ENCODE measurements around the gene ABCD2. TPM values are rescaled to one million over a fixed set of nuclear protein-coding genes. Genes with fewer than 3 reads are reported as not detected.

ABCD2 gene
- polyA plus RNA-seq, 1 experiment: not detected

GRCh38 chr12:39616251-39616650 lies 3.4 kb downstream of the ABCD2 start:
- ChIA-PET CTCF (interaction anchor here (0.6 kb wide), 1 partner anchor 11 kb away, joined by 3 read pairs; no protein-coding TSS in a partner anchor), POLR2A (no interaction called here)
- Histone ChIP-seq H3K36me3 (ENCODE audit: control insufficient read depth, insufficient read depth, low read length) (no peaks in the 10 kb centered on the region), H3K4me3 (ENCODE audit: low read depth, low read length) (no peak overlapping the region), H3K27me3 (ENCODE audit: control insufficient read depth, insufficient read depth, low read length) (no peaks in the 10 kb centered on the region)
- DNase-seq (ENCODE audit: low read depth): no peak
- no peak for TF ChIP-seq CTCF (IDR thresholded peaks at IDR 0.05; ENCODE audit: insufficient read depth, low read depth, low read length)

DNA sequence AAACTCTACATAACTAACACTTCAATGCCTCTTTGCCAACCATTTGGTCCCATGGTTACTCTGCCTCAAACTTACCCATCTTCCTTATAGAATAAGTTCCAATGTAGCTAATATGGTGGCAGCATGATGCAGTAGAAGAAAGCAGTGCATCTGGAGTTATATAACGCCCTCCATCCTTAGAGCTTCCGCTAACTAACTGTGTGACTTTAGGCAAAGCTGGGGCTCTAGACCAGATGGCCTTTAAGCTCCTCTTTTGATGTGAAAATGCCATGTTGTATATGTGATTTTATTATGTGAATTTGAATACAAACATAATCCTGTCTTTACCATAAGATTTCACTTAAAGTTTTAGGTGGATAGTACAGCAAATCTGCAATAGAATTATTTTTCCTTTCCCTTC lies 6.1 kb downstream of the ABCD2 start:
- H3K4me3 ChIP-seq (ENCODE audit: low read depth, low read length): no peak overlapping the region
- H3K27me3 ChIP-seq (ENCODE audit: control insufficient read depth, insufficient read depth, low read length): no peaks in the 10 kb centered on the region
- TF ChIP-seq CTCF (IDR thresholded peaks at IDR 0.05; ENCODE audit: insufficient read depth, low read depth, low read length): no peak
- CTCF ChIA-PET: interaction anchor here (1.2 kb wide), 1 partner anchor 9 kb away, joined by 3 read pairs; no protein-coding TSS in a partner anchor
- POLR2A ChIA-PET: no interaction called here
- no peak for DNase-seq (ENCODE audit: low read depth)
- no peaks in the 10 kb centered on the region for H3K36me3 ChIP-seq (ENCODE audit: control insufficient read depth, insufficient read depth, low read length)

DNA sequence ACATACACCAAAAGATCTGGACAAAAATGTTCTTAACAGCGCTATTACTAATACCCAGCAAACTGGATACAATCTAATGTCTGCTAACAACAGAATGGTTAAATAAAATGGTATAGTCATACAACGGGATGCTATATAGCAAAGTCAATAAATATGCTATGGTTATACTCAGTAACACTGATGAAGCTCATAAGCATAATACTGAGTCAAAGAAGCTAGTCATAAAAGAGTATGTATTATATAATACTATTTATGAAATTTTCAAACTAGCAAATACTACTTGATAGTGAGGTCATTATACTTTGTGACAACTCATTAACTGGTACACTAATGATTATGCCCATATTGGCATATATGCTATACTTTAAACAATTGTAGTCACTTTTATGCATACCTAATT lies 7.4 kb downstream of the ABCD2 start:
- DNase-seq (ENCODE audit: low read depth): no peak
- Histone ChIP-seq H3K27me3 (ENCODE audit: control insufficient read depth, insufficient read depth, low read length) (no peaks in the 10 kb centered on the region), H3K36me3 (ENCODE audit: control insufficient read depth, insufficient read depth, low read length) (no peaks in the 10 kb centered on the region), H3K4me3 (ENCODE audit: low read depth, low read length) (no peak overlapping the region)
- no peak for TF ChIP-seq CTCF (IDR thresholded peaks at IDR 0.05; ENCODE audit: insufficient read depth, low read depth, low read length)
- CTCF ChIA-PET: interaction anchor here (1.2 kb wide), 1 partner anchor 10 kb away, joined by 3 read pairs; no protein-coding TSS in a partner anchor
- POLR2A ChIA-PET: no interaction called here

- H3K4me3 ChIP-seq (ENCODE audit: low read depth, low read length): no peak overlapping the region
- no peaks in the 10 kb centered on the region for H3K27me3 ChIP-seq (ENCODE audit: control insufficient read depth, insufficient read depth, low read length)
- POLR2A ChIA-PET: no interaction called here
- DNase-seq (ENCODE audit: low read depth): no peak
- CTCF ChIA-PET: no interaction called here
- no peaks in the 10 kb centered on the region for H3K36me3 ChIP-seq (ENCODE audit: control insufficient read depth, insufficient read depth, low read length)
- TF ChIP-seq CTCF (IDR thresholded peaks at IDR 0.05; ENCODE audit: insufficient read depth, low read depth, low read length): no peak
Measured at GRCh38 chr12:39611818-39612217, 7.8 kb downstream of the ABCD2 start.

GRCh38 chr12:39610436-39611025 lies 9.1 kb downstream of the ABCD2 start:
- ChIA-PET CTCF (interaction anchor here (1.0 kb wide), 1 partner anchor 11 kb away, joined by 3 read pairs; no protein-coding TSS in a partner anchor), POLR2A (no interaction called here)
- Histone ChIP-seq H3K27me3 (ENCODE audit: control insufficient read depth, insufficient read depth, low read length) (no peaks in the 10 kb centered on the region), H3K4me3 (ENCODE audit: low read depth, low read length) (no peak overlapping the region), H3K36me3 (ENCODE audit: control insufficient read depth, insufficient read depth, low read length) (no peaks in the 10 kb centered on the region)
- no peak for DNase-seq (ENCODE audit: low read depth)
- no peak for TF ChIP-seq CTCF (IDR thresholded peaks at IDR 0.05; ENCODE audit: insufficient read depth, low read depth, low read length)

Measured in BJ (cell line).